K562 (cell line): ENCODE measurements around the gene KDM2A. TPM values are rescaled to one million over a fixed set of nuclear protein-coding genes. Genes with fewer than 3 reads are reported as not detected.
A peak's percentile ranks its signal among the peaks of the same experiment; 100 is the strongest.

Source experiments
- BHLHE40 ChIP-seq: IDR thresholded peaks from 2 replicates; pipeline ENCODE4 v1.6.1; 2011; ENCODE audit warnings: low read length, improper control_type of control experiment
- C11orf30 ChIP-seq: fragments of 450-650 bp; IDR thresholded peaks from 2 replicates; pipeline ENCODE4 v1.6.1; 2016; ENCODE audit warnings: low read depth, mild to moderate bottlenecking
- CREM ChIP-seq: IDR thresholded peaks from 2 replicates; pipeline ENCODE4 v1.6.1; 2014; ENCODE audit warnings: antibody characterized with exemption, low read depth
- ELK1 ChIP-seq: sonication (generic); formaldehyde crosslinking; IDR thresholded peaks from 2 replicates; pipeline ENCODE4 v1.8.1; 2022; ENCODE audit warnings: missing genetic modification reagents
- HDAC2 ChIP-seq: fragments of 450-650 bp; IDR thresholded peaks from 2 replicates; pipeline ENCODE4 v1.6.1; 2016; ENCODE audit warnings: mild to moderate bottlenecking
- HDAC3 ChIP-seq: fragments of 450-650 bp; IDR thresholded peaks from 2 replicates; pipeline ENCODE4 v1.6.1; 2018; ENCODE audit warnings: borderline replicate concordance, mild to moderate bottlenecking, moderate library complexity; ENCODE audit not compliant: partially characterized antibody
- HES1 ChIP-seq: fragments of 450-650 bp; IDR thresholded peaks from 2 replicates; pipeline ENCODE4 v1.6.1; 2016; ENCODE audit warnings: low read depth, mild to moderate bottlenecking, moderate library complexity
- HIVEP1 ChIP-seq: fragments of 250-450 bp; sonication (Bioruptor Pico); IDR thresholded peaks from 2 replicates; pipeline ENCODE4 v1.4.0; 2020; ENCODE audit warnings: mild to moderate bottlenecking
- NFE2 ChIP-seq: IDR thresholded peaks from 2 replicates; pipeline ENCODE4 v1.6.1; 2014; ENCODE audit warnings: antibody characterized with exemption, low read depth
- NFXL1 ChIP-seq: fragments of 450-650 bp; formaldehyde crosslinking; IDR thresholded peaks from 2 replicates; pipeline ENCODE4 v1.4.0; 2021; ENCODE audit warnings: mild to moderate bottlenecking
- SPI1 ChIP-seq: IDR thresholded peaks from 2 replicates; pipeline ENCODE4 v1.6.1; 2011; ENCODE audit warnings: low read depth, low read length, control low read depth, borderline replicate concordance
- SRSF3 ChIP-seq: fragments of 200-400 bp; formaldehyde crosslinking; IDR thresholded peaks from 2 replicates; pipeline ENCODE4 v1.6.1; 2016; ENCODE audit warnings: mild to moderate bottlenecking, low read length, moderate library complexity; ENCODE audit not compliant: insufficient read depth
- USF1 ChIP-seq: sonication (generic); formaldehyde crosslinking; IDR thresholded peaks from 2 replicates; pipeline ENCODE4 v1.9.0; 2022; ENCODE audit warnings: mild to moderate bottlenecking, missing genetic modification reagents
- ZBTB40 ChIP-seq, 2 experiments: fragments of 450-650 bp in 1 of 2; sonication (generic) in 1 of 2; formaldehyde crosslinking in 1 of 2; IDR thresholded peaks; 2 replicates each; pipeline versions ENCODE4 v1.7.1 to v1.9.0; 2016 to 2022; ENCODE audit warnings: inconsistent platforms in 1 of 2, mild to moderate bottlenecking in 1 of 2, missing genetic modification reagents in 1 of 2
- ZBTB8A ChIP-seq: fragments of 450-650 bp; IDR thresholded peaks from 2 replicates; pipeline ENCODE4 v1.6.1; 2018; ENCODE audit warnings: mild to moderate bottlenecking, moderate library complexity; ENCODE audit not compliant: partially characterized antibody
- ZNF696 ChIP-seq: fragments of 250-450 bp; sonication (Bioruptor Pico); conservative IDR thresholded peaks from 2 replicates; pipeline ENCODE4 v1.4.0; 2020; ENCODE audit warnings: mild to moderate bottlenecking, moderate library complexity
- polyA plus RNA-seq, 8 experiments: library from polyadenylated mRNA; depleted of rRNA in 4 of 8; stranded (reverse) in 5 of 8; unstranded in 3 of 8; fragments of >200 nt; fragmentation: Nextera tagmentation in 2 of 8; fragmentation: Illumina TruSeq in 1 of 8; extraction: Ambion mirVana in 2 of 8; extraction: Trizol in 1 of 8; gene quantifications; 2 replicates each; pipeline versions ENCODE4 v1.2.1 to v1.2.3, GENCODE V29; 2011 to 2014; ENCODE audit warnings: inconsistent platforms in 1 of 8, missing spikeins in 1 of 8
- total RNA-seq, 7 experiments: library from RNA; depleted of rRNA in 6 of 7; stranded (reverse); fragments of >200 nt in 6 of 7; fragmentation: Illumina TruSeq in 2 of 7; extraction: Trizol in 2 of 7; gene quantifications; 2 replicates each; pipeline versions ENCODE4 v1.2.1 to v1.2.3, GENCODE V29; 2011 to 2021; ENCODE audit warnings: low replicate concordance in 1 of 7

KDM2A gene
- total and polyA plus RNA-seq, 9 of the 15 experiments (the other 6 are each of a cell fraction or from before 2014, with no cell fraction given), result 5.0 to 39.3 (median 21.3) TPM

GRCh38 chr11:67239783-67240575 lies 120.9 kb downstream of the KDM2A start (continued):
- TF ChIP-seq ZBTB40 (IDR thresholded peaks at IDR 0.05) (0 out of 2 replicates have a peak, but pooled peaks have one; percentile 59), ZBTB40 (CRISPR knock-in tag; IDR thresholded peaks at IDR 0.05) (no peak), CREM (peak; percentile 87), HDAC2 (peak; percentile 63; the same call in 1 of the 2 replicates), NFXL1 (CRISPR knock-in tag) (no peak), HES1 (no peak), HIVEP1 (CRISPR knock-in tag) (no peak), BHLHE40 (peak; percentile 20; the same call in 1 of the 2 replicates), HDAC3 (no peak), SRSF3 (no peak), USF1 (no peak), NFE2 (peak; percentile 92), ELK1 (CRISPR knock-in tag) (no peak), C11orf30 (peak; percentile 91), SPI1 (peak; percentile 25; the same call in 1 of the 2 replicates), ZBTB8A (no peak), ZNF696 (CRISPR knock-in tag) (no peak)
